B cell (primary cell): ENCODE results near the gene AKAP6. TPM values are rescaled to one million over a fixed set of nuclear protein-coding genes. Genes with fewer than 3 reads are reported as not detected.

Experiments
- ATAC-seq: fragments of 200-7000 bp; cut with Tn5 transposase; one replicate; pipeline ENCODE4 v1.10.0; 2021; ENCODE audit warnings: low read depth, mild to moderate bottlenecking, moderate number of reproducible peaks, moderate library complexity
- CTCF ChIA-PET: fragments of 350-600 bp; sonication (Branson Sonifier 250); formaldehyde crosslinking; loops from one replicate; lab custom pipeline; 2021; ENCODE audit warnings: antibody characterized with exemption, inconsistent platforms; lab: Charles Lee
- POLR2A ChIA-PET: fragments of 350-600 bp; sonication (Branson Sonifier 250); formaldehyde crosslinking; loops from one replicate; lab custom pipeline; 2021; ENCODE audit warnings: antibody characterized with exemption; lab: Charles Lee
- DNase-seq: peaks from one replicate; pipeline ENCODE4 v3.0.0; 2013
- H2AFZ ChIP-seq: 2 replicates; pipeline ENCODE4 v1.6.1; 2012; ENCODE audit warnings: mild to moderate bottlenecking, low read depth, low read length; ENCODE audit not compliant: insufficient read depth, poor library complexity, severe bottlenecking
- H3K27ac ChIP-seq, 2 donors: 1 replicate in 1 of 2; 2 replicates in 1 of 2; pipeline ENCODE4 v1.5.1; 2012 to 2013; ENCODE audit warnings: low read length in 2 of 2, mild to moderate bottlenecking in 2 of 2, moderate library complexity in 1 of 2
- H3K27me3 ChIP-seq, 4 experiments: fragments of 200-600 bp in 1 of 4; sonication (generic) in 1 of 4; replicated peaks in 1 of 4; 1 replicate in 2 of 4; 2 replicates in 2 of 4; pipeline versions ENCODE4 v1.6.1 to v1.7.0; 2013 to 2016; ENCODE audit warnings: low read length in 3 of 4, mild to moderate bottlenecking in 2 of 4, mixed read lengths in 1 of 4, moderate library complexity in 1 of 4; ENCODE audit not compliant: insufficient read depth in 4 of 4, control insufficient read depth in 3 of 4; ENCODE audit errors: control extremely low read depth in 1 of 4
- H3K36me3 ChIP-seq, 2 experiments: replicated peaks in 1 of 2; 1 replicate in 1 of 2; 2 replicates in 1 of 2; pipeline versions ENCODE4 v1.6.1 to v1.7.1; 2013; ENCODE audit warnings: low read length in 1 of 2; ENCODE audit not compliant: insufficient read depth in 2 of 2, control insufficient read depth in 1 of 2; ENCODE audit errors: control extremely low read depth in 1 of 2, extremely low read depth in 1 of 2
- H3K4me1 ChIP-seq, 2 donors: fragments of 200-600 bp in 1 of 2; sonication (generic) in 1 of 2; 1 replicate in 1 of 2; 2 replicates in 1 of 2; pipeline versions ENCODE4 v1.5.1 to v1.6.1; 2013 to 2017; ENCODE audit warnings: low read length in 2 of 2; ENCODE audit not compliant: control insufficient read depth in 2 of 2, insufficient read depth in 2 of 2
- H3K4me2 ChIP-seq: replicated peaks from 2 replicates; pipeline ENCODE3; 2012; ENCODE audit warnings: mild to moderate bottlenecking, low read depth, low read length; ENCODE audit not compliant: poor library complexity, severe bottlenecking
- H3K4me3 ChIP-seq, 5 experiments: fragments of 200-600 bp in 1 of 5; sonication (generic) in 1 of 5; 1 replicate in 3 of 5; 2 replicates in 2 of 5; pipeline versions ENCODE4 v1.5.1 to v1.7.0; 2011 to 2016; ENCODE audit warnings: low read length in 4 of 5, mild to moderate bottlenecking in 4 of 5, low read depth in 2 of 5, control low read depth in 1 of 5, moderate library complexity in 1 of 5; ENCODE audit not compliant: insufficient read depth in 1 of 5; ENCODE audit errors: control extremely low read depth in 1 of 5, extremely low read depth in 1 of 5
- H3K79me2 ChIP-seq: fragments of 200-600 bp; sonication (generic); one replicate; pipeline ENCODE4 v1.6.0; 2016; ENCODE audit warnings: low read length; ENCODE audit not compliant: control insufficient read depth, insufficient read depth
- H3K9ac ChIP-seq: fragments of 200-600 bp; sonication (generic); 2 replicates; pipeline ENCODE4 v1.6.1; 2017; ENCODE audit warnings: mild to moderate bottlenecking, low read length, moderate library complexity
- H3K9me3 ChIP-seq, 3 donors: one replicate each; pipeline versions ENCODE4 v1.6.1 to v1.7.1; 2013; ENCODE audit warnings: low read length in 2 of 3; ENCODE audit not compliant: control insufficient read depth in 2 of 3, insufficient read depth in 1 of 3; ENCODE audit errors: control extremely low read depth in 1 of 3
- H4K20me1 ChIP-seq: 2 replicates; pipeline ENCODE4 v1.6.0; 2012; ENCODE audit warnings: mild to moderate bottlenecking, low read length; ENCODE audit not compliant: insufficient read depth, control insufficient read depth, poor library complexity, severe bottlenecking
- H3K27ac Mint-ChIP-seq: one replicate; pipeline ENCODE4 v1.8.0; 2021; ENCODE audit warnings: mixed read lengths
- H3K27me3 Mint-ChIP-seq: one replicate; pipeline ENCODE4 v1.8.0; 2021; ENCODE audit warnings: mixed read lengths
- H3K4me1 Mint-ChIP-seq: one replicate; pipeline ENCODE4 v1.8.0; 2021; ENCODE audit warnings: mixed read lengths
- H3K4me3 Mint-ChIP-seq: one replicate; pipeline ENCODE4 v1.8.0; 2021; ENCODE audit warnings: mixed read lengths
- H3K9me3 Mint-ChIP-seq: one replicate; pipeline ENCODE4 v1.8.0; 2022; ENCODE audit warnings: mixed read lengths; ENCODE audit not compliant: insufficient read depth
- CTCF ChIP-seq: fragments of 200-600 bp; IDR thresholded peaks from one replicate; pipeline ENCODE4 v1.8.0; 2022; ENCODE audit warnings: antibody characterized with exemption, mild to moderate bottlenecking
- EZH2 ChIP-seq: IDR thresholded peaks from 2 replicates; pipeline ENCODE4 v1.6.1; 2012; ENCODE audit warnings: borderline replicate concordance, low read depth, mild to moderate bottlenecking, moderate library complexity, low read length; ENCODE audit not compliant: insufficient read depth, poor library complexity, severe bottlenecking
- WGBS: methylation state at CpG from one replicate; pipeline ENCODE4 v1.1.5; 2013; ENCODE audit warnings: missing lambda C conversion rate; ENCODE audit not compliant: insufficient coverage; 5-methylcytosine and 5-hydroxymethylcytosine counted together
- intact Hi-C: fragments of 100-400 bp; cut with micrococcal nuclease; formaldehyde crosslinking; loops from one replicate; pipeline ENCODE4 v1.10.0; 2022
- polyA plus RNA-seq: library from polyadenylated mRNA; depleted of rRNA; stranded (reverse); fragments of >200 nt; gene quantifications from 2 replicates; pipeline ENCODE4 v1.2.3, GENCODE V29; 2012
- total RNA-seq, 2 donors: library from RNA; stranded (reverse); fragments of 120-200 nt in 1 of 2; gene quantifications; 1 replicate in 1 of 2; 2 replicates in 1 of 2; pipeline versions ENCODE4 v1.2.3 to v1.2.4, GENCODE V29; 2013 to 2022

Gene AKAP6
- total and polyA plus RNA-seq, 2 donors (not counting 1 experiment from before 2014, with no cell fraction given): 1.4 to 2.8 TPM

DNA sequence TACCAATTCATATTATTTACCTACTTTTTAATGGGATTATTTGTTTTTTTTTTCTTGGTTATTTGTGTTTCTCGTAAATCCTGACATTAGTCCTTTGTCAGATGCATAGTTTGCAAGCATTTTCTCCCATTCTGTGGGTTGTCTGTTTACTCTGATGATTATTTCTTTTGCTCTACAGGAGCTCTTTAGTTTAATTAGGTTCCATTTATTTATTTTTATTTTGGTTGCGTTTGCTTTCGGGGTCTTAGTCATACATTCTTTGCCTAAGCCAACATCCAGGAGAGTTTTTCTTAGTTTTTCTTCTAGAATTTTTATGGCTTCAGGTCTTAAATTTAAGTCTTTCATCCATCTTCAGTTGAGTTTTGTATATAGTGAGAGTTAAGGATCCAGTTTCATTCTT is 289.9 kb downstream of the AKAP6 start:
- Histone ChIP-seq H3K27me3 (no peaks in the 10 kb centered on the region), H2AFZ (no peak overlapping the region), H4K20me1 (no peaks in the 10 kb centered on the region), H3K79me2 (no peaks in the 10 kb centered on the region), H3K27ac (no peak overlapping the region), H3K4me3 (no peak overlapping the region), H3K9ac (no peak overlapping the region), H3K4me1 (peaks cover 0 to 5% of the 10 kb centered on the region in 2 donors), H3K9me3 (peaks cover 0 to 3% (median 0%) of the 10 kb centered on the region in 3 donors), H3K4me2 (no peak overlapping the region), H3K36me3 (no peaks in the 10 kb centered on the region)
- peaks cover 3% of the 10 kb centered on the region for H3K4me1 Mint-ChIP-seq
- POLR2A ChIA-PET: no interaction called here
- WGBS: no CpG with 5 or more reads among the region's 3 CpGs
- no peaks in the 10 kb centered on the region for H3K9me3 Mint-ChIP-seq
- intact Hi-C loops: no loop called here
- no peak overlapping the region for H3K4me3 Mint-ChIP-seq
- DNase-seq (no peak), ATAC-seq (no peak)
- peaks cover 8% of the 10 kb centered on the region for H3K27me3 Mint-ChIP-seq
- TF ChIP-seq EZH2: no peak
- no peak for TF ChIP-seq CTCF
- no peak overlapping the region for H3K27ac Mint-ChIP-seq
- CTCF ChIA-PET: no interaction called here

DNA sequence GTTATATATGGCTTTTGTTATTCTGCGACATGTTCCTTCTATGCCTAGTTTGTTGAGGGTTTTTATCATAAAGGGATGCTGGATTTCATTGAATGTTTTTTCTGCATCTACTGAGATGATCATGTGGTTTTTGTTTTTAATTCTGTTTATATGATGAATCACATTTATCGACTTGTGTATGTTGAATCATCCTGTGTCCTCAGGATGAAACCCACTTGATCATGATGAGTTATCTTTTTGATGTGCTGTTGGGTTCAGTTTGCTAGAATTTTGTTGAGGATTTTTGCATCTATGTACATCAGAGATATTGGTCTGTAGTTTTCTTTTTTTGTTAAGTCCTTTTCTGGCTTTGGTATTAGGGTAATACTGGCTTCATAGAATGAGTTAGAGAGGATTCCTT is 291.2 kb downstream of the AKAP6 start:
- Histone ChIP-seq H4K20me1 (no peaks in the 10 kb centered on the region), H3K9me3 (peaks cover 0 to 3% (median 0%) of the 10 kb centered on the region in 3 donors), H3K4me2 (no peak overlapping the region), H3K79me2 (no peaks in the 10 kb centered on the region), H3K27me3 (no peaks in the 10 kb centered on the region), H3K4me3 (no peak overlapping the region), H3K36me3 (no peaks in the 10 kb centered on the region), H2AFZ (no peak overlapping the region), H3K9ac (no peak overlapping the region), H3K27ac (no peak overlapping the region), H3K4me1 (peaks cover 0 to 5% of the 10 kb centered on the region in 2 donors)
- WGBS: 100% methylated on average over 1 of the region's 2 CpGs
- ChIA-PET CTCF (no interaction called here), POLR2A (no interaction called here)
- H3K4me3 Mint-ChIP-seq: no peak overlapping the region
- H3K27me3 Mint-ChIP-seq: peaks cover 8% of the 10 kb centered on the region
- intact Hi-C loops: no loop called here
- no peak for DNase-seq
- H3K9me3 Mint-ChIP-seq: no peaks in the 10 kb centered on the region
- peaks cover 3% of the 10 kb centered on the region for H3K4me1 Mint-ChIP-seq
- TF ChIP-seq EZH2: no peak
- TF ChIP-seq CTCF: no peak
- ATAC-seq: no peak
- no peak overlapping the region for H3K27ac Mint-ChIP-seq
